Measurements from ENCODE around the gene CIAO2A.
A peak's percentile ranks its signal among the peaks of the same experiment; 100 is the strongest.
"Not testable (repeated sequence)": the region's sequence is repeated elsewhere in the genome, so short reads cannot be mapped to it uniquely, and the experiment has no call there.

Gene CIAO2A, protein sequence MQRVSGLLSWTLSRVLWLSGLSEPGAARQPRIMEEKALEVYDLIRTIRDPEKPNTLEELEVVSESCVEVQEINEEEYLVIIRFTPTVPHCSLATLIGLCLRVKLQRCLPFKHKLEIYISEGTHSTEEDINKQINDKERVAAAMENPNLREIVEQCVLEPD

DNA sequence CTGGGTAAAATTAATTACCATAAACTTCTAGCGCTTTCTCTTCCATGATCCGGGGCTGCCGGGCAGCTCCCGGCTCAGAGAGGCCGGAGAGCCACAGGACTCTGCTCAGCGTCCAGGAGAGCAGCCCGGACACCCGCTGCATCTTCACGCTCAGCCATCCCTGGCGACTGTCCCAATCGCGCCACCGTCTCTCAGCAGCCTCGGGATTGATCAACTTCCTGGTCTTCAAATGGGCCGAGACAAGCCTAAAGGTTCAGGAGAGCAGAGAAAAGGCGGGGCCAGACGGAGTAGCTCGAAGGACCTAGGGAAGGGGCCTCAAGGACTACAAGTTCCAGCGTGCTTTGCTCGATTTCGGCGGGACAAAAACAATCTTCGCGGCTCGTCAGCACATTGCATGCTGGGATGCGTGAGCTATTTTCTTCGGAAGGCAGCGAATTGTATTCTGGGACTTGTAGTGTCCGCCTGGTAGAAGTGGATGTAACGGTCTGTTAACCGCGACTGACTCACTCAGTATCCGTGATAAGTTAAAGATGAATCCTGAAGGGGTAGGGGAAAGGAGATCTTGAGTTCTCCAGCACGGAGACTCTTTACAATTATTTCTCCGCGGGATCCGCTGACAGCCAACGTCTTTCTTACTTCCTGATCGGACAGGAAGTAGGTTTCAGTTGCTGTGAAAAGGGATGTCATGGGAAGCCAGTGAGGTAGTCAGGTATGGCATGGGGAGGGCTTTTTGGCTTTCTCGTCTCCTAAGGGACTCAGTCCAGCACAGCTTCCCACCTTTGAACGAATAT, at the start of gene CIAO2A:
Gene CIAO2A (minus strand): TSS at position 212 of the 791 bp plus-strand sequence. CDS start 70 bp downstream, at position 142.
- ATAC-seq = peak; percentile 85 to 88

DNA sequence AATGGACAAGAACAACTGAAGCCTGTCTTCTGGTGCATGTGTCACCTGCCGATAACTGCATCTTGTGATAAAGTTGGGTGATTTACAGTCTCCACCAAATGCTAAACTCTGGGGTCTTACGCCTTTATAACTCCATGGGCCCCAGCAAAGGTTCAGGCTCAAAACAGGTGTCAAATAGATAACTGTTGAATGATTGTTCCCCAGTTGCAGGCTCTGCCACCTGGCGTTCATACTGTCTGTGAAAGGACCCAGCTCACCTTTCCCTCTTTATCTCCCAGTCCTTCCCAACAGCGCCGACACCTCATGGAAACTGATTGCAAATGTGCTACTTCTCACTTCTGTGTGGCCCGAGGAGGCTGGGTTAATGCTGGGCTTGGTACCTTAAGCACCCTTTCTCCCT, 49.6 kb upstream of the CIAO2A start:
- ATAC-seq = no peak

DNA sequence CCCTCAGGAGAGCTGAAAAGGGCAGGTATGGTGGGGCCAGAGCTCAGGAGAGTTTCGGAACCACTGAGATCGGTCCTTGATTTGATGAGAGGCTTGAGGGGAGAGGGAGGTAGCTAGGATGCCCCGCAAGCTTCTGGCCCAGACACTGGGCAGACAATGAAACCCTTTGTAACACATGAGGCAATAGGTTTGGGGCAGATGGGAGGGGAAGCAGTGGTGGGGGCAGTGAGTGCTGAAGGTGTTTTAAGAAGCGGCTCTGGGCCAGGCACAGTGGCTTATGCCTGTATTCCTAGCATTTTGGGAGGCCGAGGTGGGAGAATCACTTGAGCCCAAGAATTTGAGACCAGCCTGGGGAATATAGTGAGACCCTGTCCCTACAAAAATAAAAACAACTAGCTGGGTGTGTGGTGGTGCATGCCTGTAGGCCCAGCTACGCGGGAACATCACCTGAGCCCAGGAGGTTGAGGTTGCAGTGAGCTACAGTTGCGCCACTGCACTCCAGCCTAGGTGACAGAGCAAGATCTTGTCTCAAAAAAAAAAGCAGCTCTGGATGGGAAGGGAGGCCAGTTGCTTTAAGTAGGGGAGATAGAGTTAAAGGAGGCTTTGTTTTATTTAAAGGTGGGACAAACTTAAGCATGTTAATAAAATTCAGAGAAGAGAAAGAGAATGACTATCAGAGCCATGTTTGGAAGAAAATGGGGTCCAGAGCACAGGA, 48.3 kb upstream of the CIAO2A start:
- ATAC-seq = no peak

DNA sequence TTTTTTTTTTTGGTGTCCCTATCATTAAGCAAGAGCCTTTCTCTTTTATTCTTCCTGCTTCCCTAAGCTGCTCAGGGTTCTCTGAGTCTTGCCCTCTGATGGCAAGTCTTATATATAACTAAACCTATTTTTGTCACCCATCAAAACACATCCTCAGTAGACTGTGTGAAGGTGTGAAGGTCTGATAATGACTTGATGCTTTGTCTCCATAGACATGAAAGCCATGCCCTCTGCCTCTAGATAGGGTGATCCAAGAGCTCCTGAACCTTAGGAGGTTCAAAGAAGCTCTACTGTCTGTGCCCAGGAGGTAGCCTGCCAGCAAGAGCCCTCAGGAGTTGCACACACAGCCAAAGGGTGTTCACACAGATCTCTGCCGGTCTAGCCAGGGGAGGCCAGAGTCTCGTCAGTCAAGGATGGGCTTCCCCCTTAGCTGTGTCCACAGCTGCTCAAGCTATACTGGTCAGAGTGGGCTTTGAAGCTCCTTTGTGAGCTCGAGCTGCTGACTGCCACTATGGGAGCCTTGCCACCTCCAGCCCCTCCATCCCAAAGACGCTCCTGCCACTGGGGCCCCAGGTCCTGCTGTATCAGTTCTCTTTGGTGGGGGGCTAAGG, 44.8 kb upstream of the CIAO2A start:
- no peak for ATAC-seq

DNA sequence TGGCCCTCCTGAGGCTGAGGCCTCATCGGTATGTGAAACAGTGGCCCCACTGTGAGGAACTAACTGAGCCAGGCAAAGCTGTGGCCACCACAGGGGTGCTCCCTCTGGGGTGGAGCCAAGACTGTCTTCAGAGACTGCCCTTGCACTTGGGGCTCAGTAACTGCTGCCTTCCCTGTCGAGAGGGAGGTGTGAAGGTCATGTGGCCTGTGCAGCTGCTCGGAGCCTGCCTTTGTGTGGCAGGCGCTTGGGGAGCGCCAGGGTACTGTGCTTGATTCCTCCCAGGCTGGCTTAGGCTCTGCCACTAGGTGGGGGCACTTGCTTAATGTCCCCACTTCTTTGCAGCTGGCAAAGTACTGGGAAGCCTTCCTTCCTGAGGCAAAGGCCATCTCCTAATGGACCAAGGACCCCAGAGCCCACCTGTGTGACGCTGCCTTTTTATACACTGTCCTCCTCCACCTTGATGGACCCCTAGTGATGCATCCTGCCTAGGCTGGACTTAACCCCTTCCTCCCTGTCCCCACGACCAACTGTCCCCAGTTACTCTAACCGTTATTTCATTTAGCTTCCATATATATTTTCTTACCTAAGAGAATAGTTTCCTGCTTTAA, 43.7 kb upstream of the CIAO2A start:
- ATAC-seq = no peak

DNA sequence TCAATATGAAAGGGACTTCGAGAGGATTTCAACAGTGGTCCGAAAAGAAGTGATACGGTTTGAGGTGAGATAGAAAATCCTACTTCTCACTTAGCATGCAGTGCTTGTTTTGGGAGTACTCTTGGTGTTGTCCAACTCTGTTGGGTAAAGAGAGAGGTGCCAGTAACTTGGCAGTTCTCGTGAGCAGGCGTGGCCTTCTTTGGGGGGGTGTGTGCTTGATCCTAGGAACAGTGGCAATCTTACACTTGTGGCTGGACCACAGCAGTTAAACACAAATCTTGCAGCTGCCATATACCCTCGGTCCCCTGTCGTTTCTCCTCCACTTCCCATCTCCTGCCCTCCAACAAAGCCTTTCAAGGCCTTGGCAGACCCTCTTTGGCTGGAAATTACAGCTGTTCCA, 42.7 kb upstream of the CIAO2A start:
- no peak for ATAC-seq

DNA sequence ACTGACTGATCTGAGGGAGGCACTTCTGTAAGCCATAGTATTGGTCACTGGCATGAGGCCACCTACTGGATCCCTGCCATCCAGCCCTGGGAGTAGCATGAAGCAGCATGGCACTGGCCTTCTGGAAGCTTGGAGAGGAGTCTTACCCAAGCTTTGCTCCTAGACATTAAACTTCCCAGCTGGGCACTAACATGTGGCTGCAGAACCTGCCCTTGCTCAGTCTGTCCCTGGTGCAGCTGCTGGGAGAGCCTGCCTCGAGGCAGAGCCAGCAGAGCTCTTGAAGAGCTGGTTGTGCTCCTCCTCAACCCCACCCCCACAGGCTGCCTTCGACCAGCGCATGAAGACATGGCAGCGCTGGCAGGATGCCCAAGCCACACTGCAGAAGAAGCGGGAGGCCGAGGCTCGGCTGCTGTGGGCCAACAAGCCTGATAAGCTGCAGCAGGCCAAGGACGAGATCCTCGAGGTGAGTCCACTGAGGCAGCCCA, 40.7 kb upstream of the CIAO2A start:
- ATAC-seq = no peak

DNA sequence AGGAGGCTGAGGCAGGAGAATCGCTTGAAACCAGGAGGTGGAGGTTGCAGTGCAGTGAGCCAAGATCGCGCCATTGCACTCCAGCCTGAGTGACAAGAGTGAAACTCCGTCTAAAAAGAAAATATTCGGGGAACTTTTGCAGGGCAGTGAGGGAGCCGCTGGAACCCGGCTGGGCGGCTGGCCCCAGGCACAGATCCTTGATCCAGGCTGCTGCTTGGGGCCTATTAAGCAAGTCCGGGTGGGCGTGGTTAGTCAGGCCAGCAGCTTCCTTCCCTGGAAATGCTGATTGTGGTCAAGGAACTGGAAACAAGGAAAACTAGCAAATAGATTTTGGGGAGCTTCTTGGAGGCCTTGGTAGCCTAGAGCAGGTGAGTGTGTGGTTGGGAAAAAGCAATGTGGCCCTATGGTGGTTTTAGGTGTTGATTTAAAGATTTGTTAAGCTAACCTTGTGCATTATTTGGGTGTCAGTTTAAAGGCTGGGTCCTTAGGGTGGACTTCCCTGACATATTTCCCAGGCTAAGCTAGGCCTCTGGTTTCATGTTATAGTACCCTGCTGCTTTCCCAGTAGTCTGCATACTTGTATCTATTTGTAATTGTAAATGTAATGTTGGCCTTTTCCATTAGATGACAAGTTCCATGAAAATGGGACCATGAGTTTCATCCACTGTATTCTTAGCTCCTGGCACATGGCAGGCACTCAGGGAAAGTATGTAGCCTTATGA, 40.1 kb upstream of the CIAO2A start:
- no peak for ATAC-seq

DNA sequence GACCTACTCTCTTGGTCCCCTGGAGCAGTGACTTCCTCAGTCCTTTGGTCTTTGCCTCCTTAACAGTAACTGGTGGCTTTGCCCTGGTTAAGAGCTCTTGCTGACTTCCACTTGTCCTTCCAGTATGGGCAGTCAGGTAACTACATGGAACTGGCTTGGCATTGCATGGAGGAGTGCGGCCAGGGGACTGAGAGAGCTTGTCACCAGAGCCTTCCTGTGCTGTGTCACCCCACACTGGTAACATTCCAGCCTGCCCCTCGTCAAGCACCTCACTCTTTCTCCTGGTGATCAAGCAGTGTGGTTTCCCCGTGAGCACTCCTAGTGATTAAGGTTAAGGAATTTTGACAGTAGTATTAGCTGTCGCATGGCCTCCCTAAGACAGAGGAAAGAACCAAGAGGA, 38.6 kb upstream of the CIAO2A start:
- no peak for ATAC-seq

DNA sequence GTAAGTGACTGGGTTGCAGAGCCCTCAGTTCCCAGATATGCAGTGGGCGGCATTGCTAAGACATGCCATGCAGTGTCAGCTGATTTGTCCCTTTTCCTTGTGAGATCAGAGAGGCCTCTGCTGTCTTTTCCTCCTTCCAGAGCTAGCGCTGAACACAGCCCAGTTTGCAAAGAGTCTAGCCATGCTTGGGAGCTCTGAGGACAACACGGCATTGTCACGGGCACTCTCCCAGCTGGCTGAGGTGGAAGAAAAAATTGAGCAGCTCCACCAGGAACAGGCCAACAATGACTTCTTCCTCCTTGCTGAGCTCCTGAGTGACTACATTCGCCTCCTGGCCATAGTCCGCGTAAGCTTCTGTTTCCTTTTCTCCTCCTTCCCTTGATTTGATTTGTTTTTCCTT, 37.9 kb upstream of the CIAO2A start:
- no peak for ATAC-seq

DNA sequence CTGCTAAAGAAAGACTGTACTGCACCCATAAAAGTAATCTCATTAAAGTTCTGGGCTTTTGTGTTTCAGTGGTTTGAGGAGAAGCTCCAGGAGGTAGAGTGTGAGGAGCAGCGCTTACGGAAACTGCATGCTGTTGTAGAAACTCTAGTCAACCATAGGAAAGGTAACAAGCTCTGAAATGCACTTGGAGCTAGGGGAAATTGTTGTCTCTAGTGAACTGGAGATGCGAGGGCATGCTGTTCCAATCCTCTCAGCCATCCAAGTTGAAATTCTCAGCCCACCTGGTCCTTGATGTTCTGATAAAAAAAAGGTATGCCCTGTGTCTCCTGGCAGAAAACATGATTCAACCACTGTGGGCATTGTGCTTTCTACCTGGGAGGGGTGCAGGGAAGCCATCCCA, 36.5 kb upstream of the CIAO2A start:
- ATAC-seq = no peak

DNA sequence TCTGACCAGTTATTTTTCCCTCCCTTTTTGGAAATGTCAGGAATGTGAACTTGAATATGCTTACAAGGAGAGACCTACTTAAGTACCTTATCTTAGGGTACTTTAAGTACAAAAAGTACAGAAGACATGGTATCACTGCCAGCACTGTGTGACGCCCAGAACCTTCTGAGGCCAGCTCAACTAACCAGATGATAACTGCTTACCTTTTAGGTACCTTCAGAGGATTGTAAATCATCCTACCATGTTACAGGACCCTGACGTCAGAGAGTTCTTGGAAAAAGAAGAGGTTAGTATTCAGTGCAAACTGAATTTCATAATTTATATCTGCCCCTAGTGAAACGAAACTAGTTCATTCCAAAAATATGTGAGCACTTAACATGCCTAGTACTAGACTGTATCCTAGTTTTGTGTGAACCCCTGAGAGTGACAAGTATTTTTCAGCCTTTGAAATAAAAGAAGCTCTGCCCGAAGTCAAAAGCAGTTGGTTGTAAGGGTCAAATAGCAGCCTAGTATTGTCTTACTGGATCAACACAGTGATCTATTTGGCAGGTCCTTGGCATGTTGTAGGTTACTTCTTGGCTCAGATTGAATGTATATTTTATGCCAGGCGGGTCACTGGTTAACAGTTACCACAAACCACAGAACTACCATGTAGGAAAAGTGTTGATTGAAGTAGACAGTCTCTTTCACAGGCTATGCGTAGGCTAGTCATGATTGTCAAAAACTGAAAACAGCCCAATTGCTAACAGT, 34.1 kb upstream of the CIAO2A start:
- no peak for ATAC-seq

DNA sequence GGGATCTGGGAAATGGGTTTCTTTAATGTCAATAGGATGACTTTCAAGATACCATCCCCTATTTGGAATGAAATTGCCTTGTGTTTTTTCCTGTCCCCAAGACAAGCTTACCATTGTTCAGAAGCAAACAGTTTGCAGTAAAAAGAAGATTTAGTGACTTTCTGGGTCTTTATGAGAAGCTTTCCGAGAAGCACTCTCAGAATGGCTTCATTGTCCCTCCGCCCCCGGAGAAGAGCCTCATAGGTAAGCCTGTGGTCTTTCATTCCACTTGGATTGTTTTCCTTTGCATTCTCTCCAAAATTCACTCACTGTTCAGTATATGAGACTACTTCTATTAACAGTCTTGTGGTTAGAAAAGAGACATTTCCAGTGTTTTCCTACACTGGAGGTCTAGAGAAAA, 32.3 kb upstream of the CIAO2A start:
- ATAC-seq = no peak

DNA sequence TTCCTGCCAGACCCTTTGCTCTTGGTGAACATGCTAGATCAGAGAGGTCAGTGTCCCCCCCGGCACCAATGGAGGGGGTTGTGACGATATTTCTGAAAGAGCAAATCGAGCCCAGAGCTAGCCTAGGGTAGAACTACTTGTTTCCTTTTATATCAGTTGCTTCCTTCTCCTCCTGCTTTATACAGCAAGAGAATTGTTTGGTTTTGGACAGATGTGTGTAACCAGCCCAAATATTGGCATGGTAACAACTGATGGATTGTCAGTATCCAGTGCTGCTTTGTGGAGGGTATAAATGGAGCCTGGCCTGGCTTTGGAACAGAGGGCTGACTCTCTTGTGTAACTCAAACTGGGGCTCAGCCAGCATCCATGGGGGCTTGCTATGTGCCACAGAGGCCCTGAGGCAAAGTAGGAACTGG, 29.3 kb upstream of the CIAO2A start:
- no peak for ATAC-seq

DNA sequence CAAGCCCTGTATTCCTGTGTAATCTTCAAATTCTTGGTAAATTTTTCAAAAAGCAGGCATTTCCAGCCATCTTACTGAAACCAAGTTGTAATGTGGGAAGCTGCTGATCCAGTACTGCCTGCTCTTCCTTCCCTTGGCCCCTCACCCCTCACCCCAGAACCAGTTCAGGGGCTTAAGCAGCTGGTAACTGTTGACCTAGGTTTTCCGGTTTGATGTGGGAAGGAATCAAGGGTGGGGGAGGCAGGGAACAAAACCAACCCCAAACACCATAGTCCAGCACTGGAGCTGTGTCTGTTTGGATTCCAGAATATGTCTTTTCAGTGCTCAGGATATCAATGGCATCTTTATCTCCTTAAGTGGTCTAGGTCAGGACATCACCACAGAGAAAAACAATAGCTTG, 28.8 kb upstream of the CIAO2A start:
- ATAC-seq = no peak

DNA sequence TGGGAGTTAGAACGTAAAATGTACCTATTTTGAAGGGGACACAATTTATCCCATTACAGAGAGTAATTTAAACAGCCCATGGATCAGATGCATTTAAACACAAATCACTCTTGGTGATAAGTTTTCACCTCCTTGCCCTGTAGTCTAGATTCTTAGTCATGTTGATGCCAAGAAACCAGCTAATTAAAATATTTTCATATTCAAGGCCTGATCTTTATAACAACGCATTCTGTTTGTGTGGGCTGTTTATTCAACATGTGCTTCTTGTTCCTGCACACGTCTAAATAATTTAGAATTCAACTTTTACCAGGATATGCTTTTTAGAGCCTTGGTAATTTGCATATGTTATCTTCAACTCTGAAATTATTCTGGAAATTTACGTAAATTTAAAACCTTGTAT, 28.0 kb upstream of the CIAO2A start:
- no peak for ATAC-seq

DNA sequence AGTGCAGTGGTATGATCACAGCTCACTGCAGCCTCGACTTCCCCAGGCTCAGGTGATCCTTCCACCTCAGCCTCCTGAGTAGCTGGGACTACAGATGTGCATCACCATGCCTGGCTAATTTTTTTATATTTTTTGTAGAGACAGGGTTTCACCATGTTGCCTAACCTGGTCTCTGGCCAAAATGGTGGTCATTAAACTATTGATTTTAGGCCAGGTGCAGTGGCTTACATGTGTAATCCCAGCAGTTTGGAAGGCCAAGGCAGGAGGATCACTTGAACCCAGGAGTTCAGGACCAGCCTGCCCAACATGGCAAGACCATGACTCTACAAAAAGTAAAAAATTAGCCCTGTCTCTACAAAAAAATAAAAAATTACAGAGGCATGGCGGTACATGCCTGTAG, 26.7 kb upstream of the CIAO2A start:
- not testable (repeated sequence) for ATAC-seq

DNA sequence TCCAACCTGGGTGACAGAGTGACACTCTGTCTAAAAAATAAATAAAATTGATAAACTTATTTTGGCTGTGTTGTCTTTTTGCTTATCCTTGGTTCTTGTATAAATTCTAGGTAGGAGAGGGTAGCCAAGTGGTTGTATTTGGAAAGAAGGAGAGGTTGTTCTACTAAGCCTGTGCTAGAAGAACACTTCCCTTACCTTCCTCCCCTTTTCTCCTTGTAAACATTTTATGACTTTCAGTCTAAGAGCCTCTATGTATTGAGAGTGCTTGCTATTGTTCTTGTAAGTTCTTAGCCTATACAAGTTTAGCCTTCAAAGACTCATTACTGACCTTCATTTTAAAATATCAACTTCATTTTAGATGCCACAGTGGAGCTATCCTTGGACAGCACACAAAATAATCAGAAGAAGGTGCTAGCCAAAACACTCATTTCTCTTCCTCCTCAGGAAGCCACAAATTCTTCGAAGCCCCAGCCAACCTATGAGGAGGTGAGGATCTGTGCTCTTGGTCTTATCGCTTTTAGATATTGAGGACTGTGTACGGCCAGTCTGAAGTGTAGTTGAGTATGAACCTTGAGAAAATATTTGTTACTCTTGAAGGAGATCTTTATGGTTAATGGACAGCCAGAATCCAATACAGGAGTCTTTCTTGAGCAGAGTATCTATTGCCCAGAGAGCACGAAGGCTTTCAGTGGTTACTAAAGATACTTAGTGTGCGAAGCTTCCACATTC, 24.3 kb upstream of the CIAO2A start:
- ATAC-seq = no peak

DNA sequence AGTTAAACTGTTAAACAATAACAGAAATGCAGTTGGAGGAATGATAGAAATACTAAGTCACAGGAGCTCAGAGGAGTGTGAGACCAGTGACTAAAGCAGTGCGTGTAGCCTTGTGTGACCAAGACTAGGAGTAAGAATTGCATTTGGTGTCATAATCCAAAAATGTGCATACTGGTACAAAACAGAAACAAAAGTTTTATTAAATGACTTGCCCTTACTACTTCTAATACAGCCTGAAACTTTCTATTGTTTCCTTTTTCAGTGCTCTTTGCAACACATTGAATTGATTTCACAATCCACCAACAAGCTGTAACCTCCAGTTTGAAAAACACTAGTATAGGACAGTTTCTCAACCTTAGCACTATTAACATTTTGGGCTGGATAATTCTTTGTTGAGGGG, 19.3 kb upstream of the CIAO2A start:
- ATAC-seq = peak; percentile 56 to 82

DNA sequence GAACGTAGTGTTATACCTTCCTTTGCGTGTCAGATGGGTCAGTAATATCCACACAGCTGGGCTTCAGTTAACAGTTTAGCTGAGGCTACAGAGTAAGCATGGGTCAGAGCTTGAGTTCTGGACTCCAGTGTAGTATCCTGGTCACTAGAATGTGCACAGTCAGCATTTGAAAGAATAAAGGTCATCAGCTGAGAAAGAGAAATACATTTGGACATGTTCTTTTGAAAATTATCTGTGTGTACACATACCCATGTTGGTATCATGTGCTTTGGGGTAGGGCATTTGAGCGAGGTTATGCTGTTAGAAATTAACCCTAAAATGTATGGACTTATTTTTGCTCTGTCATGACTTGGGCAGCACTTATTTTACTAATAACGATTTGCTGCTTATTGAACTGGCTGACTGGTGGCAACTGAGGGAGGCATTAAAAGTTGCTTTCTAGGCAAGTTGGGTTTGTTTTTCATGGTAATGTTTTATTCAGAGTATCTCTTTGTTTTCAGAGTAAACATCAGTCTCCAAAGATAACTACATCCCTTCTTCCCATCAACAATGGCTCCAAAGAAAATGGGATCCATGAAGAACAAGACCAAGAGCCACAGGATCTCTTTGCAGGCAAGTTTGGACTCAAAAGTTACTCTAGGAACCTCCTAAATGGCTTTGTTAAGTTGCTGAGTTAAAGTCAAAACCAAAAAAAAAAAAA, 18.6 kb upstream of the CIAO2A start:
- no peak for ATAC-seq

All from activated CD4-positive, CD25-positive, alpha-beta regulatory T cell treated with anti-CD3 and anti-CD28 coated beads, Interleukin-2, amount 50 U/mL, for 24 hours (primary cell).